ENCODE data around the gene SPATA12. TPM values are rescaled to one million over a fixed set of nuclear protein-coding genes. Genes with fewer than 3 reads are reported as not detected.

The SPATA12 gene
- total RNA-seq, result not detected

GRCh38 chr3:57060089-57060821 lies at the start of gene SPATA12:
Gene SPATA12 (plus strand): TSS chr3:57060664. CDS start chr3:57073695, 13,031 bp downstream.

Other genes starting within 250 kb of the SPATA12 start
- not detected for gene IL17RD, start 104.7 kb downstream of the SPATA12 start, total RNA-seq
- under 1 TPM in 1 of 2 experiments, not detected in 1; 0.24 TPM for gene HESX1, start 139.3 kb downstream of the SPATA12 start, total RNA-seq
- gene APPL1, start 167.1 kb downstream of the SPATA12 start, total RNA-seq, result 10 to 100 TPM; 31.6 to 36.3 TPM
- not detected for gene ASB14, start 232.0 kb downstream of the SPATA12 start, total RNA-seq